Activated CD4-positive, CD25-positive, alpha-beta regulatory T cell (primary cell): ENCODE data around the gene ACOT12.
"Not testable (repeated sequence)": the region's sequence is repeated elsewhere in the genome, so short reads cannot be mapped to it uniquely, and the experiment has no call there.

Experiments used
- DNase-seq, 4 experiments: peaks; one replicate each; lab custom pipeline; 2025; lab: John Stamatoyannopoulos, UW

The ACOT12 gene

DNA sequence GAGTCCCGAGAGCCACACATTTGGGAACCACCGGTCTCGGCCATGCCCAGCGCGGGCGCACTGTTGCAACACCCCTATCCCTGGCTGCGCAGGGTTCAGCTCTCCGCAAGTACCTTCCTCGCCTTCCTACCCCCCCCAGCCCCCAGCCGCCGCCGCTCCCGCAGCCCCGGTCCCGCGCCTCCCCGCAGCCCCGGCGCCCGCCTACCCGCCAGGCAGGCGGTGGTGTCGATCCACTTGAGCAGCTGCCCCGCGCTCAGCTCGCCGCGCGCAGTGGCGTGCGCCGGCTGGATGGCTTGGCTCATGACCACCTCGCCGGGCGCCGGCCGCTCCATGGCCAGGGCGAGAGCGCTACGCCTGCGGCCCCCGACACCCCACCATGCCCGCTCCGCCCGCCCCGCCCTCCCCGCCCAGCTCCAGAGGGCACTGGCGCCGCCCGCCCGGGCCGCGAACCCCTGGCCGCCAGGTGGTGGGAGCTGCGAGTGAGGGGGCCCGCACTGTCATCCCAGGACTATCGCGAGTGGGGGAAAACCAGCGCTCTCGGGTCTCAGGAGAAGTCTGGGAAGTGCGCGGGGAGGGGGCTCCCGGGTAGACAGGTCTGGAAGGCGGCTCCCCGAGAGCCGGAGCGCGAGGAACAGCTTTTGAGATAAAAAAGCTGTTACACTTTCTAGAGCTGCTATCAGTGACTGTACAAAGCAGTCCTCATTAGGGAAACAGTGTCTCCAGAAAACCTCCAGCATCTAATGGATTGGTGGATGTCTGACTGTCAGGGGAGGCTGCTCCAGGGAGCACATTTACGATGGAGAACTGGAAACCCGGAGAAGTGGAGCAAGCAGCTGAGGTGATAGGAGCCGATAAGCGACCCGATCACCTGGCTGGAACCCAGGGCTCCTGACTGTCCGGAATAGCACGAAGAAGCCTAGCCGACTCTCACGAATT lies at the start of gene ACOT12:
Gene ACOT12, minus strand, starts transcription at position 352 of the 936 bp plus-strand sequence. Its CDS starts 20 bp downstream, at position 332.
- DNase-seq: no peak

DNA sequence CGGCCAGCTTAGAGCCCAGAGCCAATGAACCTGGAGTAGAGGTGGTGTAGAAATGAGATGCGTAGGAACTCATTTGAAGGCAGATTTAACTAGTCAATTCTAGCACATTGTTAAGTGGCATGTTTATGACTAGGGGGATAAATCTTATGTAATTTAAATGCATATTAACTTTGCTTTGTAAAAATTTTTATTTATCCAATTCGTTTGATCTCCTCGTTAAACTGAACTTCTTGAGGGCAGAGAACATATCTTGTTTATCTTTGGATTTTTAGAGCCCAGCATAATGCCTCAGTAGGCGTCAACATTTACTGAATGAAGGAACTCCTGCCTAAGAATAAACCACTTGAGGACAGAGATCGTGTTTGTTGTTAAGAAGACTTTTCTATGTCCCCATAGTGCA lies 41.1 kb upstream of the ACOT12 start:
- DNase-seq: no peak

DNA sequence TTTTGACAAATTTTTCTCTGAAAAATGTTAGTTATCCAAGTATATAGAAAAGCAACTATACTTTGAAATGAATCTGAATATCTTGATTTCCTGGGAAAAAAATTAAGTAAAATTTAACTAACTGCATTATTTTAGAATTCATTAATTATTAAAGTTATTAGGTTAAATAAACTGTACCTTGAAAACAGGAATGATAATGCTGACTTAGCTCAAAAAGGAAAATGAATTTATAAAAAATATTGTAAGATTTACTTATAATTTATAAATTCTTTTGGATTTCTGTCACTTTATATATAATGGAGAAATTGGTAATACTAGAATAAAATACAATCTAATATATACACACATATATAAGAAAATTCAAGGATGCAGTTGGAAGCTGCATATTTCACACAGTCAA lies 36.1 kb upstream of the ACOT12 start:
- no peak for DNase-seq

DNA sequence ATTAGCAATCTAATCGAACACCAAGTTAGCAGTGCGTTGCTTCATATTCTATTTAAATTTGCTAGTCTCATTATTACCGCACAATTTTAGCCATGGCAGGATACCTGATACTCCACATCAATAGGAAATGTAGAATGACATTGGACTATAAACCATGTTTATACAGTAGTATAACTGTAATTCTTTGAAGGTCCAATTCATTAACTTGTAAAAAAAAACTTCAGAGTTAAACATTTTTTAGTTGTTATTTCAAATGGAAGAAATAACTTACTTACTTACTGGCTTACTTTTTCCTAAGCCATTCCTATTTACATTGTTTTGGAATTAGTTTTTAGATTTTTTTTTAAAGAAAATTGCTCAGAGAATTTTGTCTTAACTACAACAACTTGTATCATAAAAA lies 35.4 kb upstream of the ACOT12 start:
- no peak for DNase-seq

- no peak for DNase-seq
Observed at GRCh38 chr5:81428861-81429260, 34.9 kb upstream of the ACOT12 start.

DNA sequence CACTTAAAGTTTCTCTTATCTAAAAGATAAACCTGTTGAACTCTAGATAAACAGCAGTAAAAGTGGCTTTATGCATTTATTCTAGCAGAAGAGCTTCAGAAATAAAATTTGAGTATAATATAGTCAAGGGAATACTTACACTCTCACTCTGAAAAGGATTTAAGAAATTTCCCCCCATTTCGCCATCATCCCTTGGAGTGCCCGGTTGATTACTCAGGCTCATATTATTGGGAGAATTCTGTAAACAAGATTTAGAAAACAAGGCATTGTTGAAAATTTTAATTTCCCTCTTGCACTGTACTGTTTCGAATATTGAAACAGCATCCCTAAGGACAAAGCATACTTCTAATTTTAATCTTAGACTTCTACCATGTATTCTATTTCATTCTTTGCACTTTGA lies 34.5 kb upstream of the ACOT12 start:
- DNase-seq: no peak

DNA sequence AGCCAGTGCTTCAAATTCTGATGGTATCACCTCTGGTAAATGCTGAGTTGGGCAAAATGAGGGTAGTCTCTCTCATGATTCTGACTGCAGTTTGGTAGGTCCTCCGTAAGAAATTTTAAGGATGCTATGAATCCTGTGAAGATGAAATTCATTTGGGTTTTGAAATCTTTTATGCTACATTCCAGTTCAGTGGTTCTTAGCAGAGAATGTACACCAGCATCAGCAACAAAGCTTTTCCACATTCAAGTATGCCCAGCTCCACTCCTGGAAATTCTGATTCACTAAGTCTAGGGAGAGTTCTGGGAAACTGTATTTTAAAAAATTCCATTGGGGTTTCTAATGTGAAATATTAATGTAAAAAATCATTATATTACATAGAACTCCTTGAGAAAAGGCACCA lies 33.6 kb upstream of the ACOT12 start:
- DNase-seq: no peak

- no peak for DNase-seq
Observed at GRCh38 chr5:81426359-81427030, 32.6 kb upstream of the ACOT12 start.

DNA sequence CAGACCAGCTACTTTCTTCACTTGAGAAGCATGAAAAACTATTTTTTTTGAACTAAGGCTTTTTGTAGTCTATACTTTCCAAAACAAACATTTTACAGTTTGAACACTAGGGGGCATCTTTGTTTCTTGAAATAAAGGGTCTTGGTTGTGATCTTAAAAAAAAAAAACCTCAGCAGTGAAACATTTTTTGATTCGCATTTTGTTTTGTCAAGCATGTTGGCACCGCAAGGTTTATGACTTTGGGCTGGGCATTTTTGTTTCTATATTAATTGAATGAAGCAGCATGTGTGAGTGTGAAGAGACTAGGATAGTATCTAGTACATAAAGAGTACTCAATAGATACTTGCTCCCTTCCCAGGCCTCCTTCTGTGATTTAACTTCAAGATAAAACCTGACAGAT lies 31.6 kb upstream of the ACOT12 start:
- no peak for DNase-seq

GRCh38 chr5:81424728-81425127 lies 30.8 kb upstream of the ACOT12 start:
- DNase-seq: no peak

DNA sequence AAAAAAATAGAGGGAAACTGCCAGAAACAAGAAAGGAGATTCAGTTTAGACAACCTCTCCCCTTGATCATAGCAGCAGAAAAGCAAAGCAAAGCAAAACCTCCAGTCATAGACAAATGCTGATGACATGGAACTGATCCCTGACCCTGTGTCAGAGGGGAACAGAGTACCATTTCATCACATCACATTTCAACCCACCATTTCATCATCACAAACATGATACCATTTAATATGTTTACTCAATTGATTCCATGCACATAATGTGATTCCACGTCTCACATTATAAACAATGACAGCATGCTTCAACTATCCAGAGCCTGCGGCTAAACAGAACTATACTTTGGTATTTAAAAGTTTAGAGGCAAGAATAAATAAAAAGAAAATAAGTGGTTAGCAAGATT lies 28.7 kb upstream of the ACOT12 start:
- DNase-seq: no peak

DNA sequence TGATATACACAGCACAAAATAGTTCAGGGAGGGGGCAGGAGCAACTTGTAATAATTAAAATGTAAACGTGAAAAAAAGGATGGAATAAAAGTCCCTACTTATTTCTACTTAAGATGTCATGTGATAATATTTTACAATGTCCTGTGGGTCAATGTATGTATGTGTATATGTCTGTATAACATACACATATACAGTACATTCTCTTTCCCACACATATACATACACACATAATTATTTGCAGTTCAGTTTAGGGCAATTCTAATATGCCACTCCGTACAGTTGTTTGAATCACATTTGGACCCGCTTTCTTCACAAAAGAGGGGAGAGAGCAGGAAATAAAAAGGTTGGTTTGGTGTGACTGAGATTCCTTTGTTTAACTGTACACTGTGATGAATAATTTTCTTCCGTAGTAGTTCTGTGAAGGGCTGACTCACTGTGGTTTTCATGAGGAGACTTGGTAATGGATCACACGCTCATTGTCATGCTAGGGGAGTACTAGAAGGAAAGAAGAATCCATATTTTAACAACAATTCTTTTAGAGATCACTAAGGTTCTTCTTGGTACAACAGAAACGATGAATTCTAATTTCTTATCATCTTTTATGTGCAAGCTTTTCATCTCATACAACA lies 26.2 kb upstream of the ACOT12 start:
- DNase-seq: no peak

DNA sequence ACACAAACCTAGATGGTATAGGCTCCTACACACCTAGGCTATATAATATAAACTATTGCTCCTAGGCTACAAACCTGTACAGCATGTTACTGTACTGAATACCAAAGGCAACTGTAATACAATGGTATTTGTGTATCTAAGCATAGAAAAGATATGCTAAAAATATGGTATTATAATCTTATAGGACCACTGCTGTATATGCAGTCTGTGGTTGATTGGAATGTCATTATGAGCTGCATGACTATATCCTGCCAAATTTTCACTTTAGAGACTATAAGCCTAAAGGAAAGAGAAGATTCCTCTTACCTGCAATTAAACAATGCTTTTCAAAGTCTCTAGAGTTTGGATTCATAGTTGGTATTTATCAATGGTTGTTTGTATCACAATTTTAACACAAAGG lies 24.7 kb upstream of the ACOT12 start:
- DNase-seq: no peak

DNA sequence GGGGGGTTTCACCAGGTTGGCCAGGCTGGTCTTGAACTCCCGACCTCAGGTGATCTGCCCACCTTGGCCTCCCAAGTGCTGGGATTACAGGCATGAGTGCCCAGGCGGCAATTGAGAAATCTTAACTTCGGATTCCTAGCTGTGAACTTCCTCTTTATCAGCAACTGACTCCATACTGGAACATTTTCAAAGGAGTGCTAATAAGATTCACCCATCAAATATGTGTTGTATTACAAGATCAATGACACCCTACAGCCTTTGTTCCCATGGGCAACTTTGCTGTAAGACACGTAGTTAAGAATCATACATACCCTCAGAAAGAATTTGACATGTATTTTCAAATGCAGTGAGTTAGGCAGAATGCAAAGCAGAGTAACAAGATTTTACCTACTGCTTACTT lies 23.1 kb upstream of the ACOT12 start:
- DNase-seq: no peak

- DNase-seq: no peak
Observed at GRCh38 chr5:81409896-81410295, 16.0 kb upstream of the ACOT12 start.

DNA sequence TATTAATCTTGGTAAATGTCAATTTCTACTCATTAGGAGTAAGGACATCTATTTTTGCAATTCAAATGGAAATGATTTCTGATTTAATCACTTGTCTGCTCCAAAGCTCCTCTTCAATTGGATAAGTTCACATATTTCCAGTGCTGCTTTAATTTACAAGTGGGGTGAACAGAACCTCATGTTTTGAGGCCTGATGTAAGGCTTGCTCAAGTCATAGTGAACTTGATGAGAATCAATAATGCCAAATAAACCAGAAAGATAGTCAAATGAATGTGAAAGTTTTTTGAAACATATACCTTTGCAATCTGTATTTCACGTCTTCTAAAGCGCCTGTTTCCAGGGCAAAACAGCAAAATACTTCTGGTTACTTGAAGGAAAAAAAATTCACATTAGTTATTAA lies 15.4 kb upstream of the ACOT12 start:
- DNase-seq: no peak

- DNase-seq: no peak
Observed at GRCh38 chr5:81408496-81408895, 14.6 kb upstream of the ACOT12 start.

DNA sequence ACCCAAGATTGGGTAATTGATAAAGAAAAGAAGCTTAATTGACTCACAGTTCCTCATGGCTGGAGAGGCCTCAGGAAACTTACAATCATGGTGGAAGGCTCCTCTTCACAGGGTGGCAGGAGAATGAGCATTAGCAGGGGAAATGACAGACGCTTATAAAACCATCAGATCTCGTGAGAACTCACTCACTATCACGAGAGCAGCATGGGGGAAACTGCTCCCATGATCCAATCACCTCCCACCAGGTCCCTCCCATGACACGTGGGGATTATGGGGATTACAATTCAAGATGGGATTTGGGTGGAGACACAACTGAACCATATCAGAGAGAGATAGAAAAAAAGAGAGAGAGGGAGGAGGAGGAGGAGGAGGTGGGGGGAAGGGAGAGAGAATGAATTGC lies 13.9 kb upstream of the ACOT12 start:
- not testable (repeated sequence) for DNase-seq

- DNase-seq: no peak
Observed at GRCh38 chr5:81405126-81405891, 11.4 kb upstream of the ACOT12 start.

GRCh38 chr5:81402192-81402930 lies 8.4 kb upstream of the ACOT12 start:
- DNase-seq: no peak

GRCh38 chr5:81401266-81401665 lies 7.3 kb upstream of the ACOT12 start:
- no peak for DNase-seq
